ENCODE data around the gene ZNF135. TPM values are rescaled to one million over a fixed set of nuclear protein-coding genes. Genes with fewer than 3 reads are reported as not detected.
A peak's percentile ranks its signal among the peaks of the same experiment; 100 is the strongest.

The ZNF135 gene
- total RNA-seq, 1 donor from 2014 or later: 1.7 TPM

GRCh38 chr19:58021541-58022282 is 37.4 kb upstream of the ZNF135 start:
- Histone ChIP-seq H4K20me1 (ENCODE audit: insufficient read depth, low read length) (no peaks in the 10 kb centered on the region), H3K27me3 (ENCODE audit: insufficient read depth, low read length) (no peaks in the 10 kb centered on the region), H3K4me1 (ENCODE audit: insufficient read depth, low read length) (no peaks in the 10 kb centered on the region), H3K36me3 (ENCODE audit: insufficient read depth, low read length) (no peaks in the 10 kb centered on the region), H3K79me2 (ENCODE audit: insufficient read depth, low read length) (no peaks in the 10 kb centered on the region), H3K9ac (ENCODE audit: low read length) (no peak overlapping the region), H3K27ac (ENCODE audit: low read depth, low read length) (no peak overlapping the region), H3K4me3 (ENCODE audit: insufficient read depth, low read depth, low read length) (no peak overlapping the region), H2AFZ (ENCODE audit: low read depth, low read length) (no peak overlapping the region), H3K9me3 (ENCODE audit: insufficient read depth, low read depth, low read length) (peaks cover 15% of the 10 kb centered on the region), H3K4me2 (ENCODE audit: low read length) (no peak overlapping the region)
- H3K9me3 Mint-ChIP-seq (ENCODE audit: unreplicated experiment): peaks cover 45% of the 10 kb centered on the region
- H3K4me1 Mint-ChIP-seq (ENCODE audit: low read depth, unreplicated experiment): no peaks in the 10 kb centered on the region
- no peak for FAIRE-seq
- TF ChIP-seq EZH2 (IDR thresholded peaks at IDR 0.05; ENCODE audit: insufficient read depth, low read length): no peak
- no peak for TF ChIP-seq CTCF (IDR thresholded peaks at IDR 0.05; ENCODE audit: insufficient read depth, low read depth, low read length)
- DNase-seq (ENCODE audit: low read depth): peak; percentile 18
- no peaks in the 10 kb centered on the region for H3K27me3 Mint-ChIP-seq (ENCODE audit: low read depth, unreplicated experiment)
- no peak overlapping the region for H3K27ac Mint-ChIP-seq (ENCODE audit: unreplicated experiment)
- H3K4me3 Mint-ChIP-seq (ENCODE audit: unreplicated experiment): no peak overlapping the region
- H3K36me3 Mint-ChIP-seq (ENCODE audit: low read depth, unreplicated experiment): peaks cover 3% of the 10 kb centered on the region

- no peak overlapping the region for H3K4me2 ChIP-seq (ENCODE audit: low read length)
- FAIRE-seq (no peak), DNase-seq (ENCODE audit: low read depth) (no peak)
- peaks cover 10% of the 10 kb centered on the region for H3K9me3 ChIP-seq (ENCODE audit: insufficient read depth, low read depth, low read length)
- H3K36me3 ChIP-seq (ENCODE audit: insufficient read depth, low read length): no peaks in the 10 kb centered on the region
- H3K36me3 Mint-ChIP-seq (ENCODE audit: low read depth, unreplicated experiment): no peaks in the 10 kb centered on the region
- H3K79me2 ChIP-seq (ENCODE audit: insufficient read depth, low read length): no peaks in the 10 kb centered on the region
- no peak overlapping the region for H3K27ac ChIP-seq (ENCODE audit: low read depth, low read length)
- H3K9ac ChIP-seq (ENCODE audit: low read length): no peak overlapping the region
- H2AFZ ChIP-seq (ENCODE audit: low read depth, low read length): no peak overlapping the region
- no peaks in the 10 kb centered on the region for H3K27me3 ChIP-seq (ENCODE audit: insufficient read depth, low read length)
- H3K4me3 Mint-ChIP-seq (ENCODE audit: unreplicated experiment): no peak overlapping the region
- peaks cover 41% of the 10 kb centered on the region for H3K9me3 Mint-ChIP-seq (ENCODE audit: unreplicated experiment)
- H3K4me1 Mint-ChIP-seq (ENCODE audit: low read depth, unreplicated experiment): no peaks in the 10 kb centered on the region
- H3K4me3 ChIP-seq (ENCODE audit: insufficient read depth, low read depth, low read length): no peak overlapping the region
- no peak overlapping the region for H3K27ac Mint-ChIP-seq (ENCODE audit: unreplicated experiment)
- TF ChIP-seq CTCF (IDR thresholded peaks at IDR 0.05; ENCODE audit: insufficient read depth, low read depth, low read length) (no peak), EZH2 (IDR thresholded peaks at IDR 0.05; ENCODE audit: insufficient read depth, low read length) (no peak)
- no peaks in the 10 kb centered on the region for H3K4me1 ChIP-seq (ENCODE audit: insufficient read depth, low read length)
- H3K27me3 Mint-ChIP-seq (ENCODE audit: low read depth, unreplicated experiment): no peaks in the 10 kb centered on the region
- no peaks in the 10 kb centered on the region for H4K20me1 ChIP-seq (ENCODE audit: insufficient read depth, low read length)
Measured at GRCh38 chr19:58022283-58022660, 36.8 kb upstream of the ZNF135 start.

- no peaks in the 10 kb centered on the region for H4K20me1 ChIP-seq (ENCODE audit: insufficient read depth, low read length)
- no peak overlapping the region for H3K27ac ChIP-seq (ENCODE audit: low read depth, low read length)
- H3K9ac ChIP-seq (ENCODE audit: low read length): no peak overlapping the region
- no peak overlapping the region for H2AFZ ChIP-seq (ENCODE audit: low read depth, low read length)
- Mint-ChIP-seq H3K36me3 (ENCODE audit: low read depth, unreplicated experiment) (no peaks in the 10 kb centered on the region), H3K27me3 (ENCODE audit: low read depth, unreplicated experiment) (no peaks in the 10 kb centered on the region), H3K4me1 (ENCODE audit: low read depth, unreplicated experiment) (no peaks in the 10 kb centered on the region), H3K27ac (ENCODE audit: unreplicated experiment) (no peak overlapping the region), H3K9me3 (ENCODE audit: unreplicated experiment) (peaks cover 44% of the 10 kb centered on the region), H3K4me3 (ENCODE audit: unreplicated experiment) (no peak overlapping the region)
- peaks cover 16% of the 10 kb centered on the region for H3K9me3 ChIP-seq (ENCODE audit: insufficient read depth, low read depth, low read length)
- DNase-seq (ENCODE audit: low read depth) (no peak), FAIRE-seq (no peak)
- no peak overlapping the region for H3K4me3 ChIP-seq (ENCODE audit: insufficient read depth, low read depth, low read length)
- TF ChIP-seq CTCF (IDR thresholded peaks at IDR 0.05; ENCODE audit: insufficient read depth, low read depth, low read length): no peak
- TF ChIP-seq EZH2 (IDR thresholded peaks at IDR 0.05; ENCODE audit: insufficient read depth, low read length): no peak
- no peaks in the 10 kb centered on the region for H3K36me3 ChIP-seq (ENCODE audit: insufficient read depth, low read length)
- H3K27me3 ChIP-seq (ENCODE audit: insufficient read depth, low read length): no peaks in the 10 kb centered on the region
- H3K79me2 ChIP-seq (ENCODE audit: insufficient read depth, low read length): no peaks in the 10 kb centered on the region
- H3K4me1 ChIP-seq (ENCODE audit: insufficient read depth, low read length): no peaks in the 10 kb centered on the region
- no peak overlapping the region for H3K4me2 ChIP-seq (ENCODE audit: low read length)
Measured at GRCh38 chr19:58024661-58025060, 34.4 kb upstream of the ZNF135 start.

Data from astrocyte (in vitro differentiated cells and primary cell).